HG02642 (cell line): Measurements from ENCODE around the gene GFOD1.
"Not testable (repeated sequence)": the region's sequence is repeated elsewhere in the genome, so short reads cannot be mapped to it uniquely, and the experiment has no call there.

Experiments
- ATAC-seq: cut with Tn5 transposase; IDR thresholded peaks from one replicate; pipeline ENCODE4 v1.9.1; 2021; ENCODE audit warnings: mild to moderate bottlenecking; ENCODE audit not compliant: unreplicated experiment, poor library complexity

Gene GFOD1

GRCh38 chr6:13447949-13448724, 39.3 kb downstream of the GFOD1 start:
- no peak for ATAC-seq

DNA sequence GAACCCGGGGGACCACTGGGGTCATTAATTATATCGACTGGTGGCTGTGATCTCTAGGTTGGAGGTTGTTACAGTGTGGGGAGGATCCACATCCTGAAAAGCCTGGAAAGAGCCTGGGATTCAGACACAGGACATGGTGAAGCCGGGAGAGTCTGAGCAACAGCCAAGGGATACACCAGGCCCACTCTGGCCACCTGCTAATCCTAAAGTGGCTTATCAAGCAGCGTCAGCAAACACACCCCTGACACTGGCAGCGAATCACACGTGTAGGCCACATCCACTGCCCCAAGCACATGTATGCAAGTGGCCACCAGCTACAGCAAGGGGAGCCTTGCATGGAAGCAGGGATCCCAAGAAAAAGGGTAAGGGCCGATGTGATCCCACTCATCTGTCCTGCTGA, 41.0 kb downstream of the GFOD1 start:
- no peak for ATAC-seq

GRCh38 chr6:13445744-13446115, 41.7 kb downstream of the GFOD1 start:
- no peak for ATAC-seq

GRCh38 chr6:13445005-13445743, 42.2 kb downstream of the GFOD1 start:
- no peak for ATAC-seq

- no peak for ATAC-seq
These were observed 42.8 kb downstream of the GFOD1 start for GRCh38 chr6:13444604-13445003.

- not testable (repeated sequence) for ATAC-seq
These were observed 43.4 kb downstream of the GFOD1 start for GRCh38 chr6:13443978-13444377.

DNA sequence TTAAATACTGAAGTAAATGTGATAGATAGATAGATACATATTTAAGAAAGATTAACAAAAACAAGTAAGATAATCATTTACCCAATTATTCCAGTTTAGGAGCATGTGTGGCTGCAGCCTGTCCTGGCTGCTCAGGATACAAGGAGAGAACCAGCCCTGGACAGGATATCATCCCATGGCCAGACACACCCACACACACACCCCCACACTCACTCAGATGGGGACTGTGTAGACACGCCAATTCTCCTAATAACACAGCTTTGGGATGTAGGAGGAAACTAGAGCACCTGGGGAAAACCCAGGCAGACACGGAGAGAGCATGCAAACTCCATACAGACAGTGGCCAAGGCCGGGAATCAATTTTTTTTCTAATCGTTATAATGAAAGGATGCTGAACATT, 45.6 kb downstream of the GFOD1 start:
- ATAC-seq: no peak

DNA sequence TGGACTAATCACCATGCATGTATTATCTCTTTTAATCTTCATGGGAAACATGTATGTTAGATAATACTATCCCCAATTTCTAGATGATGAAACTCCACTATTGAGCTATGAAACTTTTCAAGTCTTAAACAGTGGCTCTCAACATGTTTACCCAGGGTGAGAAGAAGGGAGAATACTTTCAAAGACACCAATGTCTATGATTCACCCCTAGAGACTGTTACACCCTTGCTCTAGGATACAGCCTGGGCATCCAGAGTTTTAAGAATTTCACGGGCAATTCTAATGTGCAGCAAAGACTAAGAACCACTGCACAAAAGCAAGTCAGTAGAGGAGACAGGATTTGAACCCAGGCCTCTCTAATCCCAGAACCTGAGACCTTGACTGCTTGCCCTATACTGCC, 47.8 kb downstream of the GFOD1 start:
- no peak for ATAC-seq

DNA sequence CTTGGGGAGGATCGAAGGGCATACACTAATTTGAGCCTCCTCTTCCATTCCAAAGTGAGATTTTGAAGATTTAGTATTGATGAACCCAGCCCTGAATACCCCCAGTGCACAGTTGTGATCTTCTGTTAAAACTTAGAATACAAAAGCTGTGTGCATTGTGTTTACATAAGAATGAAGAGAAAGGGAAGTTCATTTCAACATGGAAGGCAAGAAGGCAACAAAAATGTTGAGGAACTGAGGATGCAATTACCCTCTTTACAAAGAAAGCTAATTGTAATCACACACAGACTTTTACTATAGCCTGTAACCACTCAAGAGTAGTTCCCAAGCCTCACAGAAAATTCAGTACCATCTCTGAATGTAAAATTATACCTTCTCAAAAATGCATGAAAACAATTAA, 49.3 kb downstream of the GFOD1 start:
- no peak for ATAC-seq

DNA sequence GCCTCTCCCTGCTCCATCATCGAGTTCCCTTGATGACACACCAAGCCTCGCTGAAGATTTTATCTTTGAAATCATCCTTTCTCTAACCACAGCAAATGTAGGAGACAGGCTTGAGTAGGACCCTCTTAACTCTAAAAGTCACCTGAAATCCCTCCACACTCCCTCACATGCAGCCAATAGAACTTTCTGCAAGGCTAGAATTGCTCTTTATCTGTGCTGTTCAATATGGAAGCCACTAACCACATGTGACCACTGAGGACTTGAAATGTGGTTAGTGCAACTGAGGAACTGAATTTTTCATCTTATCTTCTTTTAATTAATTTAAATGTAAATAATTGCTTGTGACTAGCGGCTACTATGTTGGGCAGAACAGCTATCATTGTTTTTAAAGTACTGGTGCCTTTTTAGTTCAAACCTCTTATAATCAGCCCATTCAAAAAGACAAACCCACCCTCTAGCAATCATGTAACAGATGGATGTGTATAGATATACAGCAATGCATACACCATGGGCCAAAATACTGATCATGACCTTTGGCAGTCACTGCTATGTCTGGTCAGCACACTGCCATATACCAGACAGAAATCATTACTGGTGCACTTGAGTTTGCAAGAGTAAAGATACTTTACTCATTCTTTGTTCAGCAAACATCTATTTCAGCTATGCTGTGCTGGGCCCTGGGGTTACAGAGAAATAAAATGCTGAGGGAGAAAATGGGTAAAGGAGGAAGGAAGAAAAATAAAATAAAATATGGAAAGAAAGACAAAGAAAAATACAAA, 50.0 kb downstream of the GFOD1 start:
- ATAC-seq: no peak

DNA sequence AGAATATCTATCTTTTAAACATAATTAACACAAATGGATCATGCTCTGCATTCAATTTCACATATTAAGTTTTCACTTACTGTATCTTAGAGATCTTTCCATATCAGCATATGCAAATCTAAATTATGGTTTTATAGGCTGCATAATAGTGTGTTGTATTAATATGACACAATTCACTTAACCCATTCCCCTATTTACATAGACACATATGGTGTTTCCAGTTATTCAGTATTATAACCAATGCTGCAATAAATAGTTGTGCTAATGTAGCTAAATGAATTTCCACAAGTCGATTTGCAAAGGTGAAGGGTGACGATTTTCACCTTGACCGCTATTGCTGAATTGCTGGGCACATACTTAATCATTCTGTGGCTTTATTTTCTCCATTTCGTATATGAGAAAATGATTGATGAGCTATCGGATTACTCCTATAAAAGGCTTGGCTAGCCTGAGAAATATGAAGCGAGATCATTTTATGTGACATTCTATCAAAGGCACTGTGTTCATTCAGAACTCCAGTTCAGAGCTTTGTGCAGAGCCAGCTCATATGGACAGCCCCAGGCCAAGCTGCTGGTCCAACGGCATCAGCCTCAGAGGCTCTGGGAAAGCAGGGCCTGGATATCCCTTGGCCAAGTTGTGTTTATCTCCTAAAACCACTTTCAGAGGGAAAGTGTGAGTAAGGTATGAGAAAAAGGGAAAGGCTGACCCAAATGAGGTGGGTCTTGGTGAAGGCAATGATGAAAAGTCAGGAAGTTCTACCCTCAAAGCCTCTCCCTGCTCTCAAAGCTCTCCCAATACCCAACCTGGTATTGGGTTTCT, 50.8 kb downstream of the GFOD1 start:
- ATAC-seq: no peak

DNA sequence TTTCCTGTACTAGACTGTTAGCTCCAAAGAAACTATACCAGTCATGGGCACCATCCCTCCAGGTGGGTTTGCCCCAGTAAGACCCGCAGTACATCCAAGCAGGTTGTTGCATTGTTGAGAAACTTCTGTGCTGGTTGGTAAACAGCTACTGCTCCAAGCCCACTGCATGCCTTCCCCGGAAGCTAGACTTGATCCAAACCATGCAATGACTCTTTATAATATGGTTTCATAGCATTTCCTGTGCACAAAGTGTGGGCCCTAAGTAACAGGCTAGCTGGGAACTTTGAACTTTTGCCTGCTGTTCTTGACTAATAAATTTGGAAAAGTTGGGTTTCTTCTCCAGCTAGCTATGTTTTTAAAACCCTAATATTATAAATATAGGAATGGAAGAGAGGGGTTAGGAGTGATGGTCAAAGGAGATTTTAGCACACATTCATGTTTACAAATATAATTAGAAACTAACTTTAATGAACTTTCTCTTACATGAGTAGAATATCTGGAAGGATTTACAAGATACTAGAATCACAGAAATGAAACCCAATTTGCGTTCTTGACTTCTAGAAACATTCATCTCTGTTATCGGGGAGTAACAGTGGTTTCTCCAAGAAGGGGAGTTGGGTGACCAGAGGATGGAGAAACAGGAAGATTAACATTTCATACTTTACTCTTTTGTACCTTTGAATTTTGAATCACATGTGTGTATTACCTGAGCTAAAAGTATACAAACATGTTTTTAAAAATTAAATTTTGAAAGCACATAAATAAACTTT, 51.7 kb downstream of the GFOD1 start:
- ATAC-seq: no peak

GRCh38 chr6:13434777-13435176, 52.6 kb downstream of the GFOD1 start:
- no peak for ATAC-seq

- not testable (repeated sequence) for ATAC-seq
These were observed 53.1 kb downstream of the GFOD1 start for GRCh38 chr6:13434135-13434775.

DNA sequence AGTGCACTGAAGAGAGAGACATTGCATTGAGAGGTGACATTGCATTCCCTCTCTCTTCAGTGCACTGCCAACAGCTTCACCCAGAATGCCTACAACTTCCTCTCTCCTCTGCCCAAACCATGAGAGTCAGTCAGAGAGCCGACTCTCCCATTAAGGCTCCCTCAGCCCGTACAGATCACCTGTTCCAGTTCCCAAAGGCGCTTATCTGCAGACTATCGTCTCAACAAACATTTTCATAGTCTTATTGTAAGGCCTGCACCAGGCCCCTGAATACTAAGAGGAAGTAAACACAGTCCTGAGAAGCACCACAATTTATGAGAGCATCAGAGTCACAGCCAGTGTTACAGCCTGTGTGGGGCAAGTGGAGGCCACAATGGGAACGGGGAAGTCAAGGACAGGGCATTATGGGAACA, 53.7 kb downstream of the GFOD1 start:
- no peak for ATAC-seq

DNA sequence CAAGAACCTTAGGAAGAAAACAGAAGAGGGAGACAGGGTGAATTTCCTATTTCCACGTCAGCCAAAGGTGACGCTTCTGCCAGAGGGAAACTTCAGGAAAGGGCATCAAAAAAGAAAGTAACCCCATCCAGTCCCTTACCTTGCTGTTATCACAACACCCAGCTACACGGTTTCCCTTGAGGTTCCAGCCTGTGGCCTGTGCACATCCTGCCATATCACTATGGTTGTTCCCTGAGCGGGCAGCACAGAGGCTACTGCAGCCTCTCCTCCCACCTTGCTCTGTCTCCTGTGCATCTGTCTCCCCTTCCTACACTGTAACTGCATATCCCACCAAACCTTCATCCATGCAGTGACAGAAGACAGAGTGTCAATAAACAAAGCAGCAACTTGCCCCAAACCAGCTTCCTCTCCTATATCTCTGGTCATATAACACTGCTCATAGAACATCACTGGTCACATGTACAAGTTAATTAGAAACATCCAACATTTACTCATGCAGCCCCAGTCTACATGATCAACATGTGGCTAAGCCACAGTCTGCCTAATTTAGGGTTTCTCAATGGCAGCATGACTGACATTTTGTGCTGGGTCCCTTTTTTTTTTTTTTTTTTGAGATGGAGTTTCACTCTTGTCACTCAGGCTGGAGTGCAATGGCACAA, 54.7 kb downstream of the GFOD1 start:
- ATAC-seq: no peak

GRCh38 chr6:13431861-13432465, 55.4 kb downstream of the GFOD1 start:
- ATAC-seq: no peak

DNA sequence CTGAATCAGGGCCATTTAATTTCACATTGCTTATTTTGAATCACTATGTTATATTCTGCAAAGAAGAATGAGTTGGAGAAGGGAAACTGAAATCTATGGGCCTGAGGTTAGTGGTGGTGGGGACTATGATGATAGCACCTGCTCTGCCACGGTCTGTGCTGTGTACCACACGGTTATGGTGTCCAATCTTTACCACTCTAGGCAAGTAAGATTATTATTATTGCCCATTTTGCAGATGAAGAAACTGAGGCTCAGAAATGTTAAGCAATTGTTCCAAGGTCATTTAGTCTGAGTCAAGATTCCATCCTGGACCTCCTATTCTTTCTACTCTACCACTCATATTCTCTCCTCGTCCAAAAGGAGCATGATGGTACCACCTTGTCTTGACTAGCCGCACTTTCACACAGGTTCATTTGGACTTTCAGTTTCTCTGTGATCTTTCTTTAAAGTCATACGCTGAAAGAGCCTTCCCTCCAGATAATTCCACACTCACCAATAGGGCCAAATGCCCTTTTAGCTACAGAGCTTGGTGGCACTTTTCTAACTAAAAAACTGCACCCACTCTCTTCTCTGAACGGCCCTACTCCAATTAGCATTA, 56.2 kb downstream of the GFOD1 start:
- ATAC-seq: peak; percentile 15
